ENCODE measurements around the gene GPD2.

The GPD2 gene

GRCh38 chr2:156436497-156437085 is 412 bp downstream of the GPD2 start:
- DNase-seq: no peak

GRCh38 chr2:156437272-156437930 is 1.2 kb downstream of the GPD2 start:
- no peak for DNase-seq

GRCh38 chr2:156437931-156438410 is 1.8 kb downstream of the GPD2 start:
- no peak for DNase-seq

- DNase-seq: no peak
Measured at GRCh38 chr2:156443089-156443488, 6.9 kb downstream of the GPD2 start.

GRCh38 chr2:156445296-156446220 is 9.4 kb downstream of the GPD2 start:
- DNase-seq: no peak

GRCh38 chr2:156447761-156448160 is 11.6 kb downstream of the GPD2 start:
- DNase-seq: no peak

- DNase-seq: no peak
Measured at GRCh38 chr2:156448766-156449165, 12.6 kb downstream of the GPD2 start.

- no peak for DNase-seq
Measured at GRCh38 chr2:156452971-156453370, 16.8 kb downstream of the GPD2 start.

- DNase-seq: no peak
Measured at GRCh38 chr2:156455361-156455975, 19.3 kb downstream of the GPD2 start.

- no peak for DNase-seq
Measured at GRCh38 chr2:156456616-156457015, 20.4 kb downstream of the GPD2 start.

GRCh38 chr2:156457523-156458517 is 21.6 kb downstream of the GPD2 start:
- DNase-seq: no peak

GRCh38 chr2:156459720-156460119 is 23.5 kb downstream of the GPD2 start:
- DNase-seq: no peak

- DNase-seq: no peak
Measured at GRCh38 chr2:156464106-156464505, 27.9 kb downstream of the GPD2 start.

GRCh38 chr2:156465573-156465972 is 29.4 kb downstream of the GPD2 start:
- no peak for DNase-seq

- no peak for DNase-seq
Measured at GRCh38 chr2:156466739-156467405, 30.7 kb downstream of the GPD2 start.

GRCh38 chr2:156470975-156471583 is 34.9 kb downstream of the GPD2 start:
- DNase-seq: no peak

- DNase-seq: no peak
Measured at GRCh38 chr2:156471762-156472161, 35.6 kb downstream of the GPD2 start.

- no peak for DNase-seq
Measured at GRCh38 chr2:156472686-156473085, 36.5 kb downstream of the GPD2 start.

GRCh38 chr2:156473445-156473844 is 37.3 kb downstream of the GPD2 start:
- no peak for DNase-seq

- no peak for DNase-seq
Measured at GRCh38 chr2:156474401-156474800, 38.2 kb downstream of the GPD2 start.
